C4-2B (cell line): ENCODE measurements around the gene RASGRF2.

ENCODE experiments used
- ZFX ChIP-seq: fragments of 450-650 bp; IDR thresholded peaks from 2 replicates; pipeline ENCODE4 v1.6.1; 2017
- TF ChIP-seq, protein P1 (sequence below): fragments of 450-650 bp; conservative IDR thresholded peaks from 2 replicates; pipeline ENCODE4 v1.5.1; 2017; ENCODE audit warnings: mild to moderate bottlenecking

DNA sequence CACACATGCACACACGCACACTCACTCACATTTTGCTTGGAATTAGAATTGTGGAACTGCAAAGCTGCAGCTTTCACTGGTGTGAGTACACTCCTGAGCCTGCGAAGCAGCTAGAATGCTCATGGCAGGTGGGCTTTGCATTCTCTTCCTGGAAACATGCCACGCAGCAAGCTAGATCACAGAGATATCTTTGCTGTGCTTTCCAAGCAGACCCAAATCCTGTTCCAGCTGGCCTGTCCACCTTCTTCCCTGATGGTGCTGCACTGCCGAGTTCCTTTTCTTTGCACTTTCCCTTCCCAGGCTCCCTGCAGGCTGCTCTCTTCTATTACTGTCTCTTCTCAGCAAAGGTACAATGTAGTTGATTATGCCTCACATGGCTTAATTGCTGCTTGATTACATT, 180.3 kb downstream of the RASGRF2 start:
- TF ChIP-seq, protein P1, sequence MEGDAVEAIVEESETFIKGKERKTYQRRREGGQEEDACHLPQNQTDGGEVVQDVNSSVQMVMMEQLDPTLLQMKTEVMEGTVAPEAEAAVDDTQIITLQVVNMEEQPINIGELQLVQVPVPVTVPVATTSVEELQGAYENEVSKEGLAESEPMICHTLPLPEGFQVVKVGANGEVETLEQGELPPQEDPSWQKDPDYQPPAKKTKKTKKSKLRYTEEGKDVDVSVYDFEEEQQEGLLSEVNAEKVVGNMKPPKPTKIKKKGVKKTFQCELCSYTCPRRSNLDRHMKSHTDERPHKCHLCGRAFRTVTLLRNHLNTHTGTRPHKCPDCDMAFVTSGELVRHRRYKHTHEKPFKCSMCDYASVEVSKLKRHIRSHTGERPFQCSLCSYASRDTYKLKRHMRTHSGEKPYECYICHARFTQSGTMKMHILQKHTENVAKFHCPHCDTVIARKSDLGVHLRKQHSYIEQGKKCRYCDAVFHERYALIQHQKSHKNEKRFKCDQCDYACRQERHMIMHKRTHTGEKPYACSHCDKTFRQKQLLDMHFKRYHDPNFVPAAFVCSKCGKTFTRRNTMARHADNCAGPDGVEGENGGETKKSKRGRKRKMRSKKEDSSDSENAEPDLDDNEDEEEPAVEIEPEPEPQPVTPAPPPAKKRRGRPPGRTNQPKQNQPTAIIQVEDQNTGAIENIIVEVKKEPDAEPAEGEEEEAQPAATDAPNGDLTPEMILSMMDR = no peak
- TF ChIP-seq ZFX = no peak
